ENCODE measurements around the gene AUTS2. TPM values are rescaled to one million over a fixed set of nuclear protein-coding genes. Genes with fewer than 3 reads are reported as not detected.

AUTS2 gene
- total and polyA plus RNA-seq, 11 donors = 3.4 to 14.0 (median 7.3) TPM

GRCh38 chr7:69564454-69565417 is 33.5 kb upstream of the AUTS2 start:
- Histone ChIP-seq H3K27ac (no peak overlapping the region), H3K36me3 (no peaks in the 10 kb centered on the region), H3K4me1 (peaks cover 0 to 9% (median 0%) of the 10 kb centered on the region in 12 donors), H3K9me3 (no peaks in the 10 kb centered on the region), H3K4me3 (no peak overlapping the region), H3K27me3 (peaks cover 0 to 8% (median 0%) of the 10 kb centered on the region in 9 donors)
- intact Hi-C loops (cut with DNase I) = no loop called here
- TF ChIP-seq POLR2A (IDR thresholded peaks at IDR 0.05) = no peak
- TF ChIP-seq, protein P1, sequence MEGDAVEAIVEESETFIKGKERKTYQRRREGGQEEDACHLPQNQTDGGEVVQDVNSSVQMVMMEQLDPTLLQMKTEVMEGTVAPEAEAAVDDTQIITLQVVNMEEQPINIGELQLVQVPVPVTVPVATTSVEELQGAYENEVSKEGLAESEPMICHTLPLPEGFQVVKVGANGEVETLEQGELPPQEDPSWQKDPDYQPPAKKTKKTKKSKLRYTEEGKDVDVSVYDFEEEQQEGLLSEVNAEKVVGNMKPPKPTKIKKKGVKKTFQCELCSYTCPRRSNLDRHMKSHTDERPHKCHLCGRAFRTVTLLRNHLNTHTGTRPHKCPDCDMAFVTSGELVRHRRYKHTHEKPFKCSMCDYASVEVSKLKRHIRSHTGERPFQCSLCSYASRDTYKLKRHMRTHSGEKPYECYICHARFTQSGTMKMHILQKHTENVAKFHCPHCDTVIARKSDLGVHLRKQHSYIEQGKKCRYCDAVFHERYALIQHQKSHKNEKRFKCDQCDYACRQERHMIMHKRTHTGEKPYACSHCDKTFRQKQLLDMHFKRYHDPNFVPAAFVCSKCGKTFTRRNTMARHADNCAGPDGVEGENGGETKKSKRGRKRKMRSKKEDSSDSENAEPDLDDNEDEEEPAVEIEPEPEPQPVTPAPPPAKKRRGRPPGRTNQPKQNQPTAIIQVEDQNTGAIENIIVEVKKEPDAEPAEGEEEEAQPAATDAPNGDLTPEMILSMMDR (IDR thresholded peaks at IDR 0.05) = no peak
- DNase-seq = peak in 3 of 5 donors; percentile 19 to 34 (median 29)
- WGBS, 4 donors = 42 to 48% (median 44%) methylated on average over 7 of the region's 7 CpGs
- ATAC-seq = peak in 3 of 4 donors; percentile 38 to 50 (median 47)

DNA sequence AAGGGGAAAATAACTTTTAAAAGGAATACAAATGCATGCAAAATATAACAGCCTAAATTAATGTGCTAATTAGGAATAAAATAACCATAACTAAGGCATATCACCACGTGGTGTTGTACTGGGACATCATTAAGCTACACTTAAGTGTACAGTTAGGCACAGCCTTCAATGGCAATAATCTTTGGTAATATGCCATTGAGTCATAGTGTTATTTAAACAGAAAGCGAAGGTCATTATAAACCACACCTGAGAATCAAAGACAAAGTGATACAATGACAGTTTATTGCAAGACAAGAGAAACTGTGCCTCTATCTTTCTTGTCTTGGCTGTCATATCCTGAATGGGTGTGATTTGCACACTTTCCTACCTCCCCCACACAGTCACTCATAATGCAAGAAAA is 30.5 kb upstream of the AUTS2 start:
- intact Hi-C loops (cut with DNase I) = no loop called here
- DNase-seq = no peak
- no peak for ATAC-seq
- peaks cover 0 to 8% (median 0%) of the 10 kb centered on the region in 9 donors for H3K27me3 ChIP-seq
- H3K9me3 ChIP-seq = no peaks in the 10 kb centered on the region
- no peaks in the 10 kb centered on the region for H3K36me3 ChIP-seq
- H3K4me3 ChIP-seq = no peak overlapping the region
- H3K27ac ChIP-seq = no peak overlapping the region
- TF ChIP-seq, protein P1 (IDR thresholded peaks at IDR 0.05) = no peak
- no peak for TF ChIP-seq POLR2A (IDR thresholded peaks at IDR 0.05)
- peaks cover 0 to 9% (median 0%) of the 10 kb centered on the region in 12 donors for H3K4me1 ChIP-seq
- WGBS, 4 donors = 77 to 81% (median 78%) methylated on average over 2 of the region's 2 CpGs

GRCh38 chr7:69568266-69568665 is 30.0 kb upstream of the AUTS2 start:
- intact Hi-C loops (cut with DNase I) = no loop called here
- Histone ChIP-seq H3K27me3 (peaks cover 0 to 8% (median 0%) of the 10 kb centered on the region in 9 donors), H3K27ac (no peak overlapping the region), H3K4me3 (no peak overlapping the region), H3K9me3 (no peaks in the 10 kb centered on the region), H3K4me1 (peaks cover 0 to 9% (median 0%) of the 10 kb centered on the region in 12 donors), H3K36me3 (no peaks in the 10 kb centered on the region)
- WGBS, 4 donors = 83 to 88% (median 87%) methylated on average over 6 of the region's 6 CpGs
- DNase-seq (no peak), ATAC-seq (no peak)
- TF ChIP-seq, protein P1 (IDR thresholded peaks at IDR 0.05) = no peak
- no peak for TF ChIP-seq POLR2A (IDR thresholded peaks at IDR 0.05)

DNA sequence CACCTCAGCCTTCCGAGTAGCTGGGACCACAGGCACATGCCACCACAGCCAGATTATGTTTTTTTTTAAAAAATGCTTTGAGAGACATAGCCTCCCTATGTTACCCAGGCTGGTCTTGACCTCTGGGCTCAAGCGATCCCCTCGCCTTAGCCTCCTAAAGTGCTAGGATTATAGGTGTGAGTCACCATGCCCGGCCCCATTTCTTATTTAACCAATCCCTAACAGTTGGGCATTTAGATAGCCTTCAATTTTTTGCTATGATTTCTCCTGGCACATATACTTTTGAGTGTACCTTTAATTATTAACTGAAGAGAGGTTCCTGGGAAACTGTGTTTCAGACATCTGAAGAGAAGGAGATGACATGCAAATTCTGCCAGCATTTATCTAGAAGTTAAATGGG is 22.6 kb upstream of the AUTS2 start:
- intact Hi-C loops (cut with DNase I) = loop anchor here in 1 of 10 donors (5.0 kb wide), 1 partner anchor 73 kb away; no protein-coding TSS in a partner anchor

More for the DNA sequence above, 22.6 kb upstream of the AUTS2 start:
- Histone ChIP-seq H3K36me3 (no peaks in the 10 kb centered on the region), H3K27ac (no peak overlapping the region), H3K9me3 (no peaks in the 10 kb centered on the region), H3K4me3 (no peak overlapping the region), H3K27me3 (no peaks in the 10 kb centered on the region), H3K4me1 (no peaks in the 10 kb centered on the region)
- WGBS, 4 donors = 93 to 94% (median 94%) methylated on average over 4 of the region's 4 CpGs
- ATAC-seq (no peak), DNase-seq (no peak)
- TF ChIP-seq POLR2A (IDR thresholded peaks at IDR 0.05) = no peak
- TF ChIP-seq, protein P1 (IDR thresholded peaks at IDR 0.05) = no peak
